ENCODE data around the gene SYT2.

The SYT2 gene

GRCh38 chr1:202703191-202703590 is 7.1 kb downstream of the SYT2 start:
- no peak for DNase-seq

DNA sequence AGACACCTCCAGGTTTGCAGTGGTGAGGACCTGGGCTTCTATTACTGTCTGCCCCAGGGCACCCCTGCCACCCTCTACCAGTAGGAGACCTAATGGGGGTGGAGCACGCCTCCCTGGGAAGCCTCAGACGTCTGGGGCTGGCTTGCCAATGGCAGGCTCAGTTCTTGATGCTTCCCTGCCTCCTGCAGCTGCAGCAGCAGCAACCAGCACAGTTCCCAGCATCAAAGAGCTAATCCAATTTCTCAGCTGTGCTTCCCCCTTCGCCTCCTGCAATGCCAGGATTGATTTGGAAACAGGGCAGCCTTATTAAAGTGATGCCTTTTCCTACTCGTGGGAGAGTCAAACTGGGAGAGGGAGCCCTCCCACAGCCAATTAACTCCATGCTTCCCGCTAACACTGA is 8.2 kb downstream of the SYT2 start:
- no peak for DNase-seq

- DNase-seq: no peak
Observed at GRCh38 chr1:202701200-202701599, 9.1 kb downstream of the SYT2 start.

DNA sequence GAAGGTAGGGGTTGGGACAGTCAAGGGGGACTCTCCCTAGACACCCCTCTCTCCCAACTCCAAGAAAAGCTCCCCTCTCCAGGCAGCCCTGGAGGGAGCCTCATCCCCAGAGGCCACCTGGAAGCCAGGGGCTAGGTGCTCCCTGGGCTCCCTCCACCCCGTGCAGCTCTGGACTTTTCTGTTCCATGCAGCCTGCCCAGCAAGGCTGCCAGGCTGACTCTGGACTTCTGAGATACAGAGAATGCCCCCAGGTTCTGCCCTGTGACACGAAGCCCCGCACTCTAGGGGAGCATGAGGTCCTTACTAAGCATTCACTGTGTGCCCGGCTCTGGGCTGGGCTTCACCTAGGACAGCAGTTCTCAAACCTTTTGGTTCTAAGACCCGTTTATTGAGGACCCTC is 10.2 kb downstream of the SYT2 start:
- DNase-seq: no peak

DNA sequence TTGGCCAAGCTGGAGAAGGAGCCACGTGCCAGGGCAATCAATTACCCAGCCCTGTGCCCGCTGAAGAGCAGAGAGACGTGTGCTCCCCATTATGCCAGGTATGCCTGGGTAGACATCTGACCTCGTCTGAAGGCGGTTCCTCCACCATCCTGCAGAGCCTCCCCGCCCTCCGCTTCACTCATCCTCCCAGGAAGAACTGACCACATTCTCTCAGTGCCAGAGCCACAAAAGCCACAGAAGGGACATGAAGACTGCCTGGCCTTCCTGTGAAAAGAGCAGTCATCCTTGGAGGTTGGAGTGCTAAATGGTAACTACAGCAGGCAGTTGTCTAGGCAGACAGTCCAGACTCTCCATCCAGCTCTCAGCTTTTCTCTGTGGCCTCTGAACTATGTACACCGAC is 12.0 kb downstream of the SYT2 start:
- DNase-seq: no peak

DNA sequence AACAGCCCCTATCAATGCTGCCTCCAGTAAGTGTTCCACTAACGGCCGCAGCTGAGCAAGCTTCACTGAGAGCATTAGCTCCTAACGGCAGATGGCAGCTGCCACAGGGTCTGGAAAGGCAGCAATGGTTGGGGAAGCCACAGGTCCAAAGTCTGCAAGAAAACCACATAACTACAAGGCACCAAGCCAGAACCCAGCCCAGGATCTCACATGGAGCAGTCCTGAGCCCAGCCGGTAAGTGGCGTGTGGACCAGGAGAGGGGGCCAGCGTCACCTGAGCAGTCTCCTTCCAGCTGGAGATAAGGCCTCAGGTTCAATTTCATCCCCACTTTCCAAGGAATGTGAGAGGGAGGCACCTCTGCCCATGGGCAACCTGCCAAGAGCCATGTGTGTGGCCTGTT is 13.2 kb downstream of the SYT2 start:
- no peak for DNase-seq

DNA sequence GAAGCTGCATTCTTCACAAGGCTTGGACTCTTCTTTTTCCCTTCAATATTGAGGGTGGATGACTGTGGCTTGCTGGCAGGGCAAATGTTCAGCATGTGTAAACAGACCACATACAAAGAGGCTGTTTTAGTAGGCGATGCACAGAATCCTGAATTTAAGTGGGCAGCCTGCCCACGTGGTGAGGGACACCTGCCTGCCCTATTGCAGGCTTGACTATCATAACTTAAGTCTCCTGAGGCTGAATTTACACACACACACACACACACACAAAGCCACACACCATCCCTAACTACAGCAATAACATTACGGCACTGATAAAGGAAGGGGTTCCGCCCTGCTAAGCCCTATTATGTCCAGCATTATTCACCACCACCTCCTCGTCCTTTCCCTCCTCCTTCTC is 15.9 kb downstream of the SYT2 start:
- no peak for DNase-seq

DNA sequence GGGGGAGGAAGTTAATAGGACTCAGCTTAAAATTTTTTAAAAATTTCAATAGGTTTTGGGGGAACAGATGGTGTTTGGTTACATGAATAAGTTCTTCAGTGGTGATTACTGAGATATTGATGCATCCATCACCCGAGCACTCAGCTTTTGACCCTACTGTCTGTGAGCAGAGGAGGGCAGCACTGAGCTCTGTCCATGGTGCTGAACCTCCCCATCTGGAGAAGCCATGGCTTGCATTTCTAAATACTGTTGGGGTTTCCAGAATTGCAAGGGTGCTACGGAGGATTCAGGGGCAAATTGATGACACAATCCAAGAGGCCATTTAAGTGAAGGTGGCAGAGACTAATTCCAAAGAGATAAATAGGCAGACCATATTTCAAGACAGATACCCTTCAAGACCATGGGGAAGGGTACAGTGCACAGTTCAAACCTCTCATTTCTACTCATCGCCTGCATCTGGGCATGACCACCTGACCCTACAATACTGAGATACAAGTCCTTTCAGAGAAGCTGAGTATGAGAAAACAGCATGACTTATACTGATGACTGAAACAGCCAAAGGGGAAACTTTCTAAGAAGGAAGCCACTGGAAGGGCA is 17.2 kb downstream of the SYT2 start:
- no peak for DNase-seq

DNA sequence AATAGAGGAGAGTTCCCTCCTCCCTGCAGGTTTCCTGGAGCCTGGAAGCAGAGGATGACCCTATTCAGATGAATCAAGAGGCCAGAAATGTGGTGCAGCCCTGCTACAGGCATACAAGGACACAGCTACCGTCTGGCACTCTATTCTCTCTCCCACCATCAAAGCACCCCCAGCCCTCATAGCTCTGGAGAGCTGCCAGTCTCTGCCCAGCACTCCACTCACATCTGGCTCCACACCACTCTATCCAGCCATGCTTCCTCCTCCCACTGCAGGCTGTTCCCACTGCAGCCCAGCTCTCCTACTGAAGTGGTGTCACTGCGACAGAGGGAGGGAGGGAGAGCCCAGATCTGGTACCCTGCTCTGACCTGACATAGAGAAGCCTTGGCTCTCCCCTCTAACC is 18.4 kb downstream of the SYT2 start:
- no peak for DNase-seq

- no peak for DNase-seq
Observed at GRCh38 chr1:202689493-202690342, 20.5 kb downstream of the SYT2 start.

DNA sequence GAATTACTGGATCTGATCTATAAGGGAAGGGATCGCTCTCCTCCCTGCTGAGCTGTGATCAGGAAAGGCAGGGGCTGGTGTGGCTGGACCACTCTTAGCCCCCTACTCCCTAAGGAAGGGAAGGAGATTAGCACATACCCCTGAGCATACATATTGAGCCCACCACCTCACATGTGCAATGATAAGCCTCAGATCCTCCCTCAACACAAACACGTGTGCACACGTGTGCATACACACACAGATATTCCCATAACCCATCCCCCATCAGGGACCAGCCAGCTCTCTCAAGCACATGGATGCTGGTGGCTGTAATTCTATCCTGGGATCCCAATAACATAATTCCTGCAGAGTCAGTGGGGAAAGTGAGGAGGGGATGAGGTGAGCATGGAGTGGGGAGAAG is 21.2 kb downstream of the SYT2 start:
- DNase-seq: no peak

- no peak for DNase-seq
Observed at GRCh38 chr1:202688401-202688800, 21.9 kb downstream of the SYT2 start.

- no peak for DNase-seq
Observed at GRCh38 chr1:202687798-202688197, 22.5 kb downstream of the SYT2 start.

DNA sequence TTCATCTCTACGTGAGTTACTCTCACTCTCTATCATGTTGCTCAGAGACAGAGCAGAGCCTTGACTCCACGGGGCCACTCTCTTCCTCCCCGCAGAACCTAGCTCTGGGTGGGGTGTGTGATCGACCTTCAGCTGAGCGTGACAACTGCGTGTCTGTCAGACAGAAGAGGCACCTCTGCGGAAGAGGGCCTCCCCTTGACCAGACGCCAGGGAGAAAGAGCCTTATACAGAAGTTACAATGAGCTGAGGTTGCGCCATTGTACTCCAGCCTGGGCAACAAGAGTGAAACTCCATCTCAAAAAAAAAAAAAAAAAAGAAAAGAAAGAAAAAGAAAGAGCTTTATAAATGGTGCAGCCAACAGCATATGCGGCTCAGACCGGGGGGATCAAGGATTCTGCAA is 22.9 kb downstream of the SYT2 start:
- DNase-seq: no peak

DNA sequence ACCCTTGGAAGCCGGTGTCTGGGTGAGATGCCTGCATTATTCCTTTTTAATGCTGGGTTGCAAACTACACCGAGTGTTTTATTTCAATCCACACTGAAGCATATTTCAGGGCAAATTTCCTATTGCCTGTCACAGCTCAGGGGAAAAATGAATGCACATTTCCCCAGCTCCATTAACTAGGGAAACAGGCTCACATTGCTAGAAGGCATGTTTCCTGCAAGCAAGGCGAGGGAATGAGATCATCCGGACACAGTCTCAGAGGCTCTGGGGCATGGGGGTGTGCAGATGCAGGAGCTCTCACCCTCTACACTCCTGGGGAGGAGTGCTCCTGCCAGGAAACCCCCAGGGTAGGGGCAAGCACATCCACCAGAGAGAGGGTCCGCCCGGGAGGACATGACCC is 24.6 kb downstream of the SYT2 start:
- no peak for DNase-seq

GRCh38 chr1:202684716-202685115 is 25.5 kb downstream of the SYT2 start:
- no peak for DNase-seq

GRCh38 chr1:202683029-202683428 is 27.2 kb downstream of the SYT2 start:
- DNase-seq: no peak

DNA sequence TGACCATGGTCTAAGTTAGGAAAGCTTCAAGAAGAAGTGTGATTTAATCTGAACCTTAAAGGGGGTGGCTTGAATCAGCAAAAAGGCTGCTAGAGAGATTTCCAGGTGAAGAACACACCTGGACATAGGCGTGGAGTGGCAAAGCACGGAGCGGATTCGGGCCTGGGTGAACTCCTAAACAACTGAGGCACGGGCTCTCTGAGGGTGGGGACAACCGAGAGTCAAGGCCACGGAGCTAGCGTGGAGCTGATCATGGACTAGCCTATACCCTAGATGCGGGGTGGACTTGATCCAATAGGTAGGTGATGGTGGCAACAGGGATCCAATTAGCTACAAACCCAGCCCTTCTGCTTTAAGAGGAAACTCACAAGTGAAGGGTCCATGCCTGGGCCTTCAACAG is 27.8 kb downstream of the SYT2 start:
- DNase-seq: no peak

- DNase-seq: no peak
Observed at GRCh38 chr1:202681736-202682420, 28.4 kb downstream of the SYT2 start.

DNA sequence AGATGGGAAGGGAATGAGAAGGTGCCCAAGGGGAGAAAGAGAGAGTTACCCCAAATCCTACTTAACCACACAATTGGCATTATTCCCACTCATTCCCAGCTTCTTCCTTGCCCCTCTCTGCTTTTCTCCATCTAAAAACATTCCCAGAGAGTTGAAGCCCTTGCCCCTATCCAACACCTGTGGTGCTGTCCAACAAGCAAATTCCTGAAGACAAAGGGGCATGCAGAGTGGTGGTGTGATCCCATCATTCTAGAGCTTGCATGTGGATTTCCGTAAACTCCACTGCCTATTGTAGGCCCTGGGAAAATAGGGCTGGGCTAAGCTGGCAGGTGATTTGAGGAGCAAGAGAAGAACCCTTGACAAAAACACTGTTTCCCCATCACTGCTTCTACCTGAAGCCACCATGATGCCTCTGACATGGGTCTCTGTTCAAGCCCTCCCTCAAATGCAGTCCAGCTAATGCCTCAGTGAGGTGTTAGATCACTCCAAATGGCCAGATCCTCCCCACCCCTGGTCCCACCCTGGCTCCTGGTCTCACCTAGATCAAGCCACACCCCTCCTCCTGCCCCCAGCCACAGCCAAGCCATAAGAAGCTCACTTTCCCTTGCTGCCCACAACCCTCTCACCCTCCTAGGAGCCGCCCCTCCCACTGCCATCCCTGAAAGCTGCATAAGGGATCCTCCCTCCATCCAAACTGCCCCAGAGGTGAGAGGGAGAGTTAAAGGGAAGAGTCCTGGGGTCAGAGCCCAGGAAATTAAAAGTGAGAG is 29.5 kb downstream of the SYT2 start:
- DNase-seq: no peak

DNA sequence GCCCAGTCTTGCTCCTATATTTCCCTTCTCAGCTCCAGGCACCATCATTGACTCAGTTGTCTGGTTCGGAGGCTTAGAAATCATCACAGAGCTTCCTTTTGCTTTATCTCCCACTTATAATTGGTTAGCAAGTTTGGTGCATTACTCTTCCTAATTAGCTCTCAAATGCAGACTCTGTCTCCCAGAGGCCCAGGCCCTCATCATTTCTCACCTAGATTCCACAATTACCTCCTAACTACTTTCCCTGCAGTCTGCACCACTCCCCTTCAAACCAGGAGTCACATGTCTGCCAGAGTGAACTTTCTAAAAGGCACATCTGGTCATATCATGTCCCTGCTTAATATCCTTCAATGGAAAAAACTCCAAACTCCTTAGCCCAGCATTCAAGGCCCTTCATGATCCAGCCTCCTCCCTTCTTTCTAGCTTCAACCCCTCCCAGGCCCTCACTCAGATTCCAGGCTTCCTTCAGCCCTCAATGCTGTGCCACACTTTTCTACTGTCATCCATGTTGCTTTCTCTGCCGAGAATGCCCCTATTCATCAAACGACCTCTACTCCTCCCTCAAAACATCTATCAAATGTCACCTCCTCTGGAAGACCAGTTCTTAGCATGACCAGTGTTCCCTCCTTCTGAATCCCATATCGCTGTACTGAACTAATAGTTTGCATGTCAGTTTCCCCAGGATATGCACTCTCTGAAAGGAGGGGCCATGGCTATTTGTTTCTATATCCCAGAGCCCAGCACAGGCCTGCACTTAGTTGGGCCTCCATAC is 30.7 kb downstream of the SYT2 start:
- DNase-seq: no peak

DNA sequence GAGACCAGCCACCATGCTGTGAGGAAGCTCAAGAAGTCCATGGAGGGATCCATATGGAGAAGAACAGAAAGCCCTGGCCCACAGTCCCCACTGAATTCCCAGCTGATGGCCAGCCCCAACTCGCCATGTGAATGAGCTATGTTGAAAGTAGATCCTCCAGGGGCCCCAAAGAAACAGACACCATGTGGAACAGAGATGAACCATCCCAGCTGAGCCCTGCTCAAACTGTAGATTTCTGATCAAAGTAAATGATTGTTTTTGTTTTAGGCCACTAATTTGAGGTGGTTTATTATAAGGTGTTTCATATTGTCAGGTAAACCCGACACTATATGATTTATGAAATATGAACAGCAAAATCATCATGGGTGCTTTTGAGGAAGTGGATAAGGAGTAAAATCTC is 32.8 kb downstream of the SYT2 start:
- DNase-seq: no peak

DNA sequence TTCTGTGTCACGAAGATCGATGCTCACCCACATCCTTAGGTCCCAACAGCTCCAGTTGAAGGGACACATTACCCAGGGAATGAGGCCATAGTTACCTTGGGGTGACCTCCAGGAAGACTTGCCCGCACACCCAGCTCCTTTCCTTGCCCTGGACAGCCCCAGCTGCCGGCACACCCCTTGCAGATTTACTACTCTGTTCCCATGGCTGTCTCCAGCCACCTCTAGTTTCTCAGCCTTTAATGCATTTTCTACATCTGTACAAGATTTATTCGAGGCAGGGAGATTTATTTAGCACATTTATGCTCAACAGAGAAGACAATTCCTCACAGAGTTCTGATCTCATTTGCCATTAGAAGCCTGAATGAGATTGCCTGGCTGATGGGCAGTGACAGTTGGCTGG is 36.7 kb downstream of the SYT2 start:
- no peak for DNase-seq

Measured in cortex of kidney (tissue), 1 donor.